Duodenal mucosa (tissue), 2 donors: ENCODE data around the gene COL11A2.

Experiments used
- H3K27ac ChIP-seq: one replicate; pipeline ENCODE4 v1.7.0; 2013; ENCODE audit warnings: low read depth, low read length
- H3K27me3 ChIP-seq, 2 donors: one replicate each; pipeline ENCODE4 v1.7.0; 2013; ENCODE audit warnings: low read length in 2 of 2, control low read depth in 1 of 2; ENCODE audit not compliant: insufficient read depth in 2 of 2, control insufficient read depth in 1 of 2
- H3K36me3 ChIP-seq, 2 donors: one replicate each; pipeline ENCODE4 v1.7.0; 2013; ENCODE audit warnings: low read length in 2 of 2, control low read depth in 1 of 2; ENCODE audit not compliant: insufficient read depth in 2 of 2, control insufficient read depth in 1 of 2
- H3K4me1 ChIP-seq, 2 donors: one replicate each; pipeline ENCODE4 v1.7.0; 2013; ENCODE audit warnings: low read length in 2 of 2, control low read depth in 1 of 2; ENCODE audit not compliant: insufficient read depth in 2 of 2, control insufficient read depth in 1 of 2
- H3K4me3 ChIP-seq, 2 donors: one replicate each; pipeline ENCODE4 v1.7.0; 2013; ENCODE audit warnings: low read length in 2 of 2, low read depth in 1 of 2
- H3K9ac ChIP-seq, 2 donors: one replicate each; pipeline ENCODE4 v1.7.0; 2013; ENCODE audit warnings: low read length in 2 of 2, low read depth in 1 of 2
- H3K9me3 ChIP-seq, 2 donors: one replicate each; pipeline ENCODE4 v1.7.0; 2013; ENCODE audit warnings: low read length in 2 of 2, control low read depth in 1 of 2; ENCODE audit not compliant: control insufficient read depth in 1 of 2

Gene COL11A2

GRCh38 chr6:33192671-33193602 is 670 bp upstream of the COL11A2 start:
- peaks cover 12 to 37% of the 10 kb centered on the region in 2 donors for H3K27me3 ChIP-seq
- H3K4me3 ChIP-seq = peak overlapping the region; percentile 34 to 58
- peaks cover 27 to 34% of the 10 kb centered on the region in 2 donors for H3K36me3 ChIP-seq
- no peaks in the 10 kb centered on the region for H3K9me3 ChIP-seq
- peak overlapping the region; percentile 17 to 45 for H3K9ac ChIP-seq
- H3K27ac ChIP-seq = no peak overlapping the region
- H3K4me1 ChIP-seq = peaks cover 15 to 17% of the 10 kb centered on the region in 2 donors

- H3K36me3 ChIP-seq = peaks cover 26% of the 10 kb centered on the region in 2 donors
- H3K27me3 ChIP-seq = peaks cover 12 to 37% of the 10 kb centered on the region in 2 donors
- no peaks in the 10 kb centered on the region for H3K9me3 ChIP-seq
- no peak overlapping the region for H3K9ac ChIP-seq
- H3K27ac ChIP-seq = no peak overlapping the region
- peaks cover 10 to 13% of the 10 kb centered on the region in 2 donors for H3K4me1 ChIP-seq
- no peak overlapping the region for H3K4me3 ChIP-seq
These were observed 723 bp downstream of the COL11A2 start for GRCh38 chr6:33191383-33192104.

DNA sequence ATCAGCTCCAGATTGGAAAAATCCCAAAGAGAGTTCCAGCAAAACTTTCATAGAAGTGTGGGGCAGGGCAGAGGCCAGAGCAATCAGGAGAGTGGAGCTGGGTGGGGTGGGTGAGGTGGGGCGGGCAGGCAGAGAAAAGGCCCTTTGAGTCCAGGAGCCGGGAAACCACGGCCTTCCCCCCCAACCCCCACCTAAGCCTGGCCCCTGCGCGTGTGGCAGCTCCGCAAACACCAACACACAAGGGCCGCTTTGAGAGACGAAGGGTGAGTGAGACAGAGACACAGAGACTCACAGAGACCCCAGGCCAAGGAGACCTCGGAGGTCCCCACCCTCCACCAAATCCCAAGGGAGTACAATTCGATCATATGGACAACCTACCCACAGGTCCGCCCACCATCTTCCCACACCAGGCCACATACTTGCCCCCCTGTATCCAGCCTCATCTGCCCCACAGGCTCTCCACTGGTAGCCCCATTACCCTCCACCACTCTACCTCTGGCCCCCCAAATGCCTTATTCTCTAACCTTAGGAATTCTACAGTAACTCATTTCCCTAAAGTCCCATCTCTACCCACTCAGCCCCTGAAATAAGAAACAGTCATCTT is 1.7 kb downstream of the COL11A2 start:
- Histone ChIP-seq H3K9me3 (no peaks in the 10 kb centered on the region), H3K4me3 (no peak overlapping the region), H3K27ac (no peak overlapping the region), H3K27me3 (peaks cover 12 to 37% of the 10 kb centered on the region in 2 donors), H3K4me1 (peaks cover 10 to 13% of the 10 kb centered on the region in 2 donors), H3K36me3 (peaks cover 17% of the 10 kb centered on the region in 2 donors), H3K9ac (no peak overlapping the region)

GRCh38 chr6:33189625-33190448 is 2.4 kb downstream of the COL11A2 start:
- Histone ChIP-seq H3K36me3 (peaks cover 9% of the 10 kb centered on the region in 2 donors), H3K9ac (no peak overlapping the region), H3K27me3 (peaks cover 12 to 37% of the 10 kb centered on the region in 2 donors)

GRCh38 chr6:33189164-33189563 is 3.1 kb downstream of the COL11A2 start:
- H3K9me3 ChIP-seq = no peaks in the 10 kb centered on the region
- H3K27ac ChIP-seq = no peak overlapping the region
- H3K4me3 ChIP-seq = no peak overlapping the region
- H3K36me3 ChIP-seq = peaks cover 3% of the 10 kb centered on the region in 2 donors
- H3K9ac ChIP-seq = no peak overlapping the region
- H3K4me1 ChIP-seq = peaks cover 10 to 13% of the 10 kb centered on the region in 2 donors
- H3K27me3 ChIP-seq = peaks cover 12 to 37% of the 10 kb centered on the region in 2 donors

More at GRCh38 chr6:33189625-33190448, 2.4 kb downstream of the COL11A2 start:
- H3K9me3 ChIP-seq = no peaks in the 10 kb centered on the region
- H3K27ac ChIP-seq = no peak overlapping the region
- peaks cover 10 to 13% of the 10 kb centered on the region in 2 donors for H3K4me1 ChIP-seq
- H3K4me3 ChIP-seq = no peak overlapping the region

- Histone ChIP-seq H3K9ac (no peak overlapping the region), H3K9me3 (no peaks in the 10 kb centered on the region), H3K4me1 (peaks cover 8 to 10% of the 10 kb centered on the region in 2 donors), H3K27ac (no peak overlapping the region), H3K36me3 (no peaks in the 10 kb centered on the region), H3K27me3 (peaks cover 12 to 35% of the 10 kb centered on the region in 2 donors), H3K4me3 (no peak overlapping the region)
These were observed 4.5 kb downstream of the COL11A2 start for GRCh38 chr6:33187809-33188208.

DNA sequence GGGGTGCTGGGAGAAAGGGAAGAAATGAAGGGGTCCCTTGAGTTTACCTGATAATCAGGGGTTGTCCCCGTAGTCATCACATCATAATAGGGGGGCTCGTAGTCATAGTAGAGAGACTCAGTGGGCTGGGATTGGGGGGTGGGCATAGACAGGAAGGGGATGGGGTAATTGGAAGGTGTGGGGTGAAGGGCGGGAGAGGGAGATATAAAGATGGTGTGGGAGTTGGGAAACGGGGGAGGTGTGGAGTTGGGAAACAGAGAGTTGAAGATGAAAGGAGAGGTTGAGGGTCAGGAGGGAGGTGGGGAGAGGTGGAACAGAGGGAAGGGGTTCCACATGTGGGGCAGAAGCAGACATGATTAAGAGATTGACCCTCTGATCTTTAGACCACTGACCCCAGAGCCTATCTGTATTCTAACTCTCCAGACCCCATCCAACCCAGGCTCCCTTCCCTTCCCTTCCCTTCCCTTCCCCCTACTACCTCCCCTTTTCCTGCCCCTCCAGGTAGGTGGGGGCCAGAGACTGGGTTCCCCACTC is 6.5 kb downstream of the COL11A2 start:
- Histone ChIP-seq H3K27ac (no peak overlapping the region), H3K36me3 (no peaks in the 10 kb centered on the region), H3K4me1 (no peaks in the 10 kb centered on the region), H3K4me3 (no peak overlapping the region), H3K27me3 (peaks cover 0 to 16% of the 10 kb centered on the region in 2 donors), H3K9me3 (no peaks in the 10 kb centered on the region), H3K9ac (no peak overlapping the region)

DNA sequence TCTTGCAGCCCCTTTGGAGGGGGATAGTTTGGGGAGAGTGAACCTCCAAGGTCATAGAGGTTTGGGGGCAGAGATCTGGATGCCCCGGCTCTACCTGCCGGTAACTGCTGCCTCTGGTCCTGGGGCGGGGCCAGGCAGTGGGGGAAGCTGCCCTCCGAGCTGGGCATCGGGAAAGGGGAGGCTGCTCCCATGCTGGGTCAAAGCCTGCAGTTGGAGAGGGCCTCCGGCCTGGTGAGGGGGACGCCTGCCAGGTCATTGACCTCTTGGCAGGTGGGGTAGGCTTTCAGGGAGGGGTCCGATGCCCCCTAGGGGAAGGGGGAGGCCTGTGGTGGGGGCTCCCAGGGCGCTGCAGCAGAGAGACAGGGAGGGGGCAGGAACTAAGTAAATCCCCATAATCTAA is 7.1 kb downstream of the COL11A2 start:
- peaks cover 0 to 11% of the 10 kb centered on the region in 2 donors for H3K27me3 ChIP-seq
- H3K9me3 ChIP-seq = no peaks in the 10 kb centered on the region
- no peak overlapping the region for H3K9ac ChIP-seq
- no peak overlapping the region for H3K4me3 ChIP-seq
- H3K4me1 ChIP-seq = no peaks in the 10 kb centered on the region
- H3K36me3 ChIP-seq = no peaks in the 10 kb centered on the region
- no peak overlapping the region for H3K27ac ChIP-seq

- no peaks in the 10 kb centered on the region for H3K9me3 ChIP-seq
- no peaks in the 10 kb centered on the region for H3K4me1 ChIP-seq
- no peaks in the 10 kb centered on the region for H3K36me3 ChIP-seq
- H3K27ac ChIP-seq = no peak overlapping the region
- no peaks in the 10 kb centered on the region for H3K27me3 ChIP-seq
- H3K9ac ChIP-seq = no peak overlapping the region
- H3K4me3 ChIP-seq = peak overlapping the region in 1 of 2 donors; percentile 17
These were observed 9.1 kb downstream of the COL11A2 start for GRCh38 chr6:33183071-33183683.
